DND-41 (cell line): Measurements from ENCODE around the gene USP34.
"Not testable (repeated sequence)": the region's sequence is repeated elsewhere in the genome, so short reads cannot be mapped to it uniquely, and the experiment has no call there.

ENCODE experiments used
- ATAC-seq: fragments of 200-7000 bp; cut with Tn5 transposase; 3 replicates; pipeline ENCODE4 v1.9.1; 2021; ENCODE audit warnings: low read depth; ENCODE audit not compliant: insufficient read depth
- DNase-seq: peaks from one replicate; pipeline ENCODE4 v3.0.0-alpha.2; 2020
- H2AFZ ChIP-seq: 2 replicates; pipeline ENCODE4 v1.6.0; 2012; ENCODE audit warnings: low read depth, low read length
- H3K27ac ChIP-seq: 2 replicates; pipeline ENCODE4 v1.5.1; 2012; ENCODE audit warnings: low read length, inconsistent platforms
- H3K27me3 ChIP-seq: fragments of 200-600 bp; sonication (generic); 2 replicates; pipeline ENCODE4 v1.6.0; 2012; ENCODE audit warnings: low read length, mild to moderate bottlenecking, inconsistent platforms; ENCODE audit not compliant: insufficient read depth, poor library complexity
- H3K36me3 ChIP-seq: 2 replicates; pipeline ENCODE4 v1.5.1; 2012; ENCODE audit warnings: low read length, inconsistent platforms; ENCODE audit not compliant: insufficient read depth
- H3K4me1 ChIP-seq: 2 replicates; pipeline ENCODE4 v1.5.1; 2012; ENCODE audit warnings: mild to moderate bottlenecking, low read length; ENCODE audit not compliant: insufficient read depth
- H3K4me2 ChIP-seq: 2 replicates; pipeline ENCODE4 v1.6.0; 2012; ENCODE audit warnings: mild to moderate bottlenecking, moderate library complexity, low read length, inconsistent platforms; ENCODE audit not compliant: insufficient read depth
- H3K4me3 ChIP-seq, 2 experiments: fragments of 200-600 bp in 1 of 2; shearing (Covaris generic) in 1 of 2; 2 replicates each; pipeline ENCODE4 v1.5.1; 2012 to 2016; ENCODE audit warnings: inconsistent platforms in 2 of 2, low read length in 2 of 2, mild to moderate bottlenecking in 2 of 2, low read depth in 1 of 2, moderate library complexity in 1 of 2
- H3K79me2 ChIP-seq: 2 replicates; pipeline ENCODE4 v1.6.0; 2012; ENCODE audit warnings: low read length, inconsistent platforms; ENCODE audit not compliant: insufficient read depth
- H3K9ac ChIP-seq: 2 replicates; pipeline ENCODE4 v1.6.0; 2012; ENCODE audit warnings: low read depth, mild to moderate bottlenecking, inconsistent platforms, low read length, moderate library complexity
- H3K9me3 ChIP-seq: 2 replicates; pipeline ENCODE4 v1.5.1; 2012; ENCODE audit warnings: low read length, moderate library complexity, mild to moderate bottlenecking, inconsistent platforms; ENCODE audit not compliant: insufficient read depth, severe bottlenecking
- H4K20me1 ChIP-seq: 2 replicates; pipeline ENCODE4 v1.6.0; 2012; ENCODE audit warnings: low read length; ENCODE audit not compliant: insufficient read depth
- EZH2 ChIP-seq: IDR thresholded peaks from 3 replicates; pipeline ENCODE4 v1.6.1; 2012; ENCODE audit warnings: borderline replicate concordance, low read depth, mild to moderate bottlenecking, moderate library complexity, low read length, inconsistent platforms; ENCODE audit not compliant: severe bottlenecking
- TF ChIP-seq, protein P1 (sequence below): IDR thresholded peaks from 2 replicates; pipeline ENCODE4 v1.5.1; 2012; ENCODE audit warnings: borderline replicate concordance, low read length, moderate library complexity, mild to moderate bottlenecking; ENCODE audit not compliant: poor library complexity, severe bottlenecking; ENCODE audit errors: extremely low read depth

Gene USP34

DNA sequence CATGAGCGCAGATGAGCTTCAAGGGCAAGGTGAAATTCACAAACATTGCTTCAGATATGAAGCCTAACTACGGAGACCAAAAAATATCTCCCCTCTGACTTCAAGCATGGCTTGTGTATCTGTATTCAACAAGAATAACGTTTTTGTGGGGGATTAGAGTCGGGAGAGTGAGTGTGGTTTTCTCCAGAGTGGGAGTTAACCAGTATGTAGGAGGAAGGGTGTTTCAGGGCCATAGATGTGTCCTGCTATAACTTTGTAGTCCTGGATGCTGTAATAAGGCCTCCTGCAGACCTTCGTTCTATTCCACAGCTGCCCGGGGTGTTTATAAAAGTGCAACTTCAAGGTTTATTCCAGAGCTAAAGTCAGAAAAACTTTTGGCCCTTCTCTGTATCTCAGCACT lies 321.8 kb downstream of the USP34 start:
- Histone ChIP-seq H3K36me3 (no peaks in the 10 kb centered on the region), H2AFZ (0 out of 2 replicates have a peak overlapping the region, but pooled peaks have one; percentile 17), H3K4me3 (no peak overlapping the region), H3K4me2 (no peak overlapping the region), H3K4me1 (no peaks in the 10 kb centered on the region), H3K27me3 (no peaks in the 10 kb centered on the region), H4K20me1 (no peaks in the 10 kb centered on the region), H3K9ac (no peak overlapping the region), H3K9me3 (no peaks in the 10 kb centered on the region), H3K79me2 (no peaks in the 10 kb centered on the region), H3K27ac (no peak overlapping the region)
- no peak for TF ChIP-seq EZH2
- TF ChIP-seq, protein P1, sequence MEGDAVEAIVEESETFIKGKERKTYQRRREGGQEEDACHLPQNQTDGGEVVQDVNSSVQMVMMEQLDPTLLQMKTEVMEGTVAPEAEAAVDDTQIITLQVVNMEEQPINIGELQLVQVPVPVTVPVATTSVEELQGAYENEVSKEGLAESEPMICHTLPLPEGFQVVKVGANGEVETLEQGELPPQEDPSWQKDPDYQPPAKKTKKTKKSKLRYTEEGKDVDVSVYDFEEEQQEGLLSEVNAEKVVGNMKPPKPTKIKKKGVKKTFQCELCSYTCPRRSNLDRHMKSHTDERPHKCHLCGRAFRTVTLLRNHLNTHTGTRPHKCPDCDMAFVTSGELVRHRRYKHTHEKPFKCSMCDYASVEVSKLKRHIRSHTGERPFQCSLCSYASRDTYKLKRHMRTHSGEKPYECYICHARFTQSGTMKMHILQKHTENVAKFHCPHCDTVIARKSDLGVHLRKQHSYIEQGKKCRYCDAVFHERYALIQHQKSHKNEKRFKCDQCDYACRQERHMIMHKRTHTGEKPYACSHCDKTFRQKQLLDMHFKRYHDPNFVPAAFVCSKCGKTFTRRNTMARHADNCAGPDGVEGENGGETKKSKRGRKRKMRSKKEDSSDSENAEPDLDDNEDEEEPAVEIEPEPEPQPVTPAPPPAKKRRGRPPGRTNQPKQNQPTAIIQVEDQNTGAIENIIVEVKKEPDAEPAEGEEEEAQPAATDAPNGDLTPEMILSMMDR = no peak
- DNase-seq (no peak), ATAC-seq (no peak)

DNA sequence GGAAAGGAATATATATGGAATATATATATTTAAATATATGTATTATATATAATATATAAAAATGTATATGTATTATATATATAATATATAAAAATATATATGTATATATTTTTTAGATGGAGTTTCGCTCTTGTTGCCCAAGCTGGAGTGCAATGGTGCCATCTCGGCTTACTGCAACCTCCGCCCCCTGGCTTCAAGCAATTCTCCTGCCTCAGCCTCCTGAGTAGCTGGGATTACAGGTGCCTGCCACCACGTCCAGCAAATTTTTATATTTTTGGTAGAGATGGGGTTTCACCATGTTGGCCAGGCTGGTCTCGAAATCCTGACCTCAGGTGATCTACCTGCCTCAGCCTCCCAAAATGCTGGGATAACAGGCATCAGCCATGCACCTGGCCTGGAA lies 322.8 kb downstream of the USP34 start:
- ATAC-seq, H3K4me1 ChIP-seq, H3K27me3 ChIP-seq, H3K27ac ChIP-seq, H3K4me2 ChIP-seq, H3K4me3 ChIP-seq, H3K9me3 ChIP-seq, H2AFZ ChIP-seq, H3K36me3 ChIP-seq, H3K79me2 ChIP-seq, H3K9ac ChIP-seq, DNase-seq, H4K20me1 ChIP-seq: not testable (repeated sequence)

DNA sequence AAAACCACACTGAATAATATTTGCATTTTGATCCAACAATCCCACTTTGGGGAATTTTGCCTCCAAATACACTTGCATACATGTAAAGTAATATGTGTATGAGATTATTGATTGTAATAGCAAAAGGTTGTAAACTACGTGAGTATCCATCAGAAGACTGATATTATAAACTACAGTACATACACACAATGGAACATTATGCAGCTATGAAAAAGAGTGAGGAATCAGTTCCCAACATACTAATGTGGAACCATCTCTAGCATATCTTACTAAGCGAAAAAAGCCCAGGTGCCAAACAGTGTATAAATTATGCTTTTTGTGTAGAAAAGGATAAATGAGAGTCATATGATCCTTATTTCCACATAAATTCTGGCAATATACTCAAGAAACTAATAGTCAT lies 324.9 kb downstream of the USP34 start:
- H3K79me2 ChIP-seq = no peaks in the 10 kb centered on the region
- H3K4me1 ChIP-seq = no peaks in the 10 kb centered on the region
- no peak overlapping the region for H3K9ac ChIP-seq
- DNase-seq = no peak
- H3K27ac ChIP-seq = no peak overlapping the region
- H3K4me3 ChIP-seq = no peak overlapping the region
- H2AFZ ChIP-seq = no peak overlapping the region
- ATAC-seq = no peak
- no peaks in the 10 kb centered on the region for H3K36me3 ChIP-seq
- H3K27me3 ChIP-seq = no peaks in the 10 kb centered on the region
- TF ChIP-seq, protein P1 = no peak
- no peak for TF ChIP-seq EZH2
- no peaks in the 10 kb centered on the region for H4K20me1 ChIP-seq
- H3K4me2 ChIP-seq = no peak overlapping the region
- no peaks in the 10 kb centered on the region for H3K9me3 ChIP-seq

DNA sequence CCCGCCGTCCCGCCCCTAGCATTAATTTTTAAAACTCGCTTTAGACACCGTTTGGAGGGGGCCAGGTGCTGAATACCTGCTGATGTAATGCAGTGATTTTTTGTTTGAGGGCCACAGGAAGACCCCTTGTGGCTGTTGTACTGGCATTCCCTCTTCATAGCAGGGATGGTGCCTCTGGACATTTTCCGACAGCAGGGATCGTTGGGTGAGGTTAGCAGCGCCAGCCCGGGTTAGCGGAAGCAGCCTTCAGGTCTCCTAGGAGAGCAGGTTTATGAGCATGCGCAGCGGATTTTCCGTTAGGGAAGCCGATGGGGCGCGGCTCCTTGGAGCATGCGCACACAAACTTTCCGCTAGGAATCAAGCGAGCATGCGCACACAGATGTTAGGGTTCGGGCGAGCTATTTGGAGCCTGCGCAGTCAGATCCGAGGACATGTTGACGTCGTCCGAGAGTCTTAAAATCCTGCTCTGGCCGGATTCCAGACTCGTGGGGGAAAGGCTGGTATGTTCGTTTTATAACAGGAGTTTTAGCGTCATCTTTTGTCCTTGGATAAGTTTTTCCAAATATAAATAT lies 326.1 kb downstream of the USP34 start:
- Histone ChIP-seq H4K20me1 (no peaks in the 10 kb centered on the region), H3K4me1 (no peaks in the 10 kb centered on the region), H2AFZ (no peak overlapping the region), H3K27ac (no peak overlapping the region), H3K79me2 (no peaks in the 10 kb centered on the region), H3K27me3 (no peaks in the 10 kb centered on the region), H3K4me2 (no peak overlapping the region), H3K9me3 (no peaks in the 10 kb centered on the region), H3K36me3 (no peaks in the 10 kb centered on the region), H3K9ac (no peak overlapping the region), H3K4me3 (no peak overlapping the region)
- TF ChIP-seq, protein P1 = no peak
- TF ChIP-seq EZH2 = no peak
- DNase-seq (no peak), ATAC-seq (no peak)
